H1 (cell line): ENCODE data around the gene ABITRAM. TPM values are rescaled to one million over a fixed set of nuclear protein-coding genes. Genes with fewer than 3 reads are reported as not detected.

ENCODE experiments used
- CTCF ChIA-PET: fragments of 300-600 bp; sonication (Branson Sonifier 250); formaldehyde crosslinking; loops from one replicate; lab custom pipeline; 2021; ENCODE audit not compliant: partially characterized antibody; lab: Charles Lee
- POLR2A ChIA-PET: fragments of 300-600 bp; sonication (Branson Sonifier 250); formaldehyde crosslinking; loops from one replicate; lab custom pipeline; 2021; ENCODE audit warnings: inconsistent platforms; ENCODE audit not compliant: partially characterized antibody; lab: Charles Lee
- DNase-seq, 2 experiments: peaks; one replicate each; pipeline versions ENCODE4 v3.0.0 to v3.0.0-alpha.2; 2010 to 2022; ENCODE audit warnings: low spot score in 2 of 2, low read depth in 1 of 2, mixed read lengths in 1 of 2
- FAIRE-seq: peaks from 2 replicates; lab custom pipeline; 2011; peaks lifted over from hg19 to GRCh38; lab: Jason Lieb, UNC
- H2AFZ ChIP-seq: 2 replicates; pipeline ENCODE4 v1.8.1; 2012; ENCODE audit warnings: low read length, inconsistent platforms
- H2AK5ac ChIP-seq: 2 replicates; pipeline ENCODE4 v1.6.1; 2013; ENCODE audit warnings: low read depth, low read length
- H2BK120ac ChIP-seq: replicated peaks from 2 replicates; pipeline ENCODE3; 2013; ENCODE audit warnings: low read depth, low read length, inconsistent platforms
- H2BK12ac ChIP-seq: 2 replicates; pipeline ENCODE4 v1.6.1; 2013; ENCODE audit warnings: low read depth, low read length
- H2BK15ac ChIP-seq: 2 replicates; pipeline ENCODE4 v1.6.1; 2013; ENCODE audit warnings: low read length
- H2BK20ac ChIP-seq: 2 replicates; pipeline ENCODE4 v1.6.1; 2013; ENCODE audit warnings: low read length
- H2BK5ac ChIP-seq: 2 replicates; pipeline ENCODE4 v1.6.1; 2013; ENCODE audit warnings: low read depth, low read length
- H3K14ac ChIP-seq: 2 replicates; pipeline ENCODE4 v1.6.1; 2013; ENCODE audit warnings: inconsistent platforms; ENCODE audit not compliant: insufficient read length
- H3K18ac ChIP-seq: 2 replicates; pipeline ENCODE4 v1.6.1; 2013; ENCODE audit warnings: low read length; ENCODE audit errors: extremely low read depth
- H3K23ac ChIP-seq: 2 replicates; pipeline ENCODE4 v1.6.1; 2013; ENCODE audit warnings: inconsistent platforms; ENCODE audit not compliant: insufficient read length
- H3K23me2 ChIP-seq: 2 replicates; pipeline ENCODE4 v1.6.1; 2013; ENCODE audit warnings: low read depth, low read length
- H3K27ac ChIP-seq: 2 replicates; pipeline ENCODE4 v1.6.1; 2011; ENCODE audit warnings: low read depth, low read length, inconsistent platforms
- H3K27me3 ChIP-seq, 4 experiments: replicated peaks in 1 of 4; 1 replicate in 1 of 4; 2 replicates in 3 of 4; pipeline versions ENCODE4 v1.6.1 to v1.8.1; 2011 to 2013; ENCODE audit warnings: low read length in 3 of 4, mild to moderate bottlenecking in 3 of 4, inconsistent platforms in 2 of 4, mixed read lengths in 2 of 4, moderate library complexity in 1 of 4; ENCODE audit not compliant: control insufficient read depth in 3 of 4, insufficient read depth in 3 of 4; ENCODE audit errors: extremely low read depth in 1 of 4
- H3K36me3 ChIP-seq, 4 experiments: 2 replicates each; pipeline versions ENCODE4 v1.6.1 to v1.8.1; 2011 to 2013; ENCODE audit warnings: mild to moderate bottlenecking in 4 of 4, low read length in 3 of 4, moderate library complexity in 2 of 4, control low read depth in 1 of 4, inconsistent platforms in 1 of 4; ENCODE audit not compliant: insufficient read depth in 4 of 4, control insufficient read depth in 2 of 4
- H3K4ac ChIP-seq: replicated peaks from 2 replicates; pipeline ENCODE3; 2013; ENCODE audit warnings: low read length, low read depth, mixed read lengths, inconsistent platforms; ENCODE audit not compliant: insufficient read length
- H3K4me1 ChIP-seq, 4 experiments: replicated peaks in 1 of 4; 1 replicate in 1 of 4; 2 replicates in 3 of 4; pipeline versions ENCODE4 v1.6.1 to v1.8.1; 2011 to 2013; ENCODE audit warnings: low read length in 3 of 4, inconsistent platforms in 2 of 4, mixed read lengths in 1 of 4; ENCODE audit not compliant: insufficient read depth in 4 of 4, control insufficient read depth in 3 of 4
- H3K4me2 ChIP-seq, 2 experiments: 2 replicates each; pipeline versions ENCODE4 v1.6.1 to v1.8.1; 2011 to 2013; ENCODE audit warnings: low read depth in 2 of 2, low read length in 2 of 2, control low read depth in 1 of 2, inconsistent platforms in 1 of 2, mild to moderate bottlenecking in 1 of 2; ENCODE audit not compliant: insufficient read depth in 1 of 2
- H3K4me3 ChIP-seq, 4 experiments: fragments of 200-600, 300-600 bp in 1 of 4; sonication (generic), shearing (Covaris generic), sonication (Bioruptor Twin) in 1 of 4; 2 replicates each; pipeline versions ENCODE4 v1.5.1 to v1.8.1; 2011 to 2016; ENCODE audit warnings: low read length in 4 of 4, low read depth in 3 of 4, control low read depth in 2 of 4, inconsistent platforms in 2 of 4, mild to moderate bottlenecking in 2 of 4, mixed read lengths in 1 of 4, moderate library complexity in 1 of 4; ENCODE audit not compliant: insufficient read depth in 2 of 4; ENCODE audit errors: extremely low read depth in 1 of 4
- H3K56ac ChIP-seq: replicated peaks from 2 replicates; pipeline ENCODE3; 2013; ENCODE audit warnings: low read depth, mild to moderate bottlenecking, mixed read lengths, low read length, inconsistent platforms; ENCODE audit not compliant: insufficient read length
- H3K79me1 ChIP-seq: 2 replicates; pipeline ENCODE4 v1.6.1; 2013; ENCODE audit warnings: low read depth, low read length, control low read depth
- H3K79me2 ChIP-seq, 2 experiments: 2 replicates each; pipeline versions ENCODE4 v1.6.1 to v1.8.1; 2012 to 2013; ENCODE audit warnings: low read length in 2 of 2, mild to moderate bottlenecking in 2 of 2, inconsistent platforms in 1 of 2; ENCODE audit not compliant: insufficient read depth in 2 of 2, control insufficient read depth in 1 of 2
- H3K9ac ChIP-seq, 4 experiments: replicated peaks in 1 of 4; 1 replicate in 1 of 4; 2 replicates in 3 of 4; pipeline versions ENCODE4 v1.6.1 to v1.8.1; 2011 to 2013; ENCODE audit warnings: low read depth in 3 of 4, low read length in 3 of 4, control low read depth in 2 of 4, mild to moderate bottlenecking in 2 of 4, moderate library complexity in 2 of 4, inconsistent platforms in 1 of 4; ENCODE audit errors: extremely low read depth in 1 of 4
- H3K9me3 ChIP-seq, 2 experiments: 2 replicates each; pipeline versions ENCODE4 v1.6.1 to v1.8.1; 2012 to 2013; ENCODE audit warnings: mild to moderate bottlenecking in 2 of 2, moderate library complexity in 2 of 2, control low read depth in 1 of 2, inconsistent platforms in 1 of 2, low read depth in 1 of 2, low read length in 1 of 2, mixed read lengths in 1 of 2; ENCODE audit not compliant: insufficient read depth in 2 of 2
- H4K20me1 ChIP-seq, 2 experiments: replicated peaks in 1 of 2; 2 replicates each; pipeline versions ENCODE3 to v1.8.1; 2011 to 2013; ENCODE audit warnings: inconsistent platforms in 2 of 2, low read length in 2 of 2, mild to moderate bottlenecking in 1 of 2; ENCODE audit not compliant: insufficient read depth in 2 of 2, control insufficient read depth in 1 of 2
- H4K5ac ChIP-seq: 2 replicates; pipeline ENCODE4 v1.6.1; 2013; ENCODE audit warnings: low read length, low read depth, mixed read lengths, inconsistent platforms; ENCODE audit not compliant: insufficient read length
- H4K8ac ChIP-seq: 2 replicates; pipeline ENCODE4 v1.8.0; 2013; ENCODE audit warnings: mild to moderate bottlenecking, moderate library complexity, low read length, inconsistent platforms; ENCODE audit not compliant: insufficient read depth; ENCODE audit errors: extremely low read depth
- H4K91ac ChIP-seq: replicated peaks from 2 replicates; pipeline ENCODE3; 2013; ENCODE audit warnings: low read length, mixed read lengths, inconsistent platforms; ENCODE audit not compliant: insufficient read length
- ASH2L ChIP-seq: fragments of 200-600, 300-600 bp; sonication (generic); IDR thresholded peaks from one replicate; pipeline ENCODE4 v1.7.1; 2017; ENCODE audit warnings: low read length
- ATF2 ChIP-seq: IDR thresholded peaks from 2 replicates; pipeline ENCODE4 v1.6.1; 2012; ENCODE audit warnings: low read length, inconsistent platforms
- ATF3 ChIP-seq: IDR thresholded peaks from 2 replicates; pipeline ENCODE4 v1.6.1; 2011; ENCODE audit warnings: low read depth, mild to moderate bottlenecking, low read length; ENCODE audit not compliant: insufficient read depth
- CHD1 ChIP-seq: IDR thresholded peaks from 2 replicates; pipeline ENCODE4 v1.6.1; 2012; ENCODE audit warnings: low read depth, low read length, improper control_type of control experiment
- EP300 ChIP-seq, 2 experiments: IDR thresholded peaks; 1 replicate in 1 of 2; 2 replicates in 1 of 2; pipeline ENCODE4 v1.6.1; 2011 to 2012; ENCODE audit warnings: low read depth in 2 of 2, low read length in 2 of 2, mild to moderate bottlenecking in 2 of 2, borderline replicate concordance in 1 of 2, inconsistent platforms in 1 of 2, moderate library complexity in 1 of 2
- EZH2 ChIP-seq: fragments of 200-600 bp; sonication (generic); IDR thresholded peaks from 2 replicates; pipeline ENCODE4 v1.7.1; 2012; ENCODE audit warnings: low read depth, mild to moderate bottlenecking, moderate library complexity, low read length, inconsistent platforms; ENCODE audit not compliant: severe bottlenecking
- JUND ChIP-seq: IDR thresholded peaks from 2 replicates; pipeline ENCODE4 v1.6.1; 2011; ENCODE audit warnings: mild to moderate bottlenecking, improper control_type of control experiment, low read length
- POLR2A ChIP-seq, 2 experiments: IDR thresholded peaks; 1 replicate in 1 of 2; 2 replicates in 1 of 2; pipeline ENCODE4 v1.6.1; 2011; ENCODE audit warnings: low read depth in 2 of 2, low read length in 2 of 2, mild to moderate bottlenecking in 2 of 2; ENCODE audit errors: control extremely low read depth in 1 of 2
- RAD21 ChIP-seq, 2 experiments: IDR thresholded peaks in 1 of 2; conservative IDR thresholded peaks in 1 of 2; 2 replicates each; pipeline ENCODE4 v1.6.1; 2011; ENCODE audit warnings: low read depth in 2 of 2, low read length in 2 of 2, improper control_type of control experiment in 1 of 2, inconsistent platforms in 1 of 2, mild to moderate bottlenecking in 1 of 2, moderate library complexity in 1 of 2
- RFX5 ChIP-seq: IDR thresholded peaks from 2 replicates; pipeline ENCODE4 v1.6.1; 2011; ENCODE audit warnings: low read depth, low read length, improper control_type of control experiment, borderline replicate concordance
- TAF7 ChIP-seq: optimal IDR thresholded peaks from 2 replicates; pipeline ENCODE3; 2011; ENCODE audit warnings: low read depth, mild to moderate bottlenecking, inconsistent platforms, low read length, moderate library complexity, borderline replicate concordance
- TCF12 ChIP-seq: IDR thresholded peaks from 2 replicates; pipeline ENCODE4 v1.6.1; 2011; ENCODE audit warnings: low read depth, mild to moderate bottlenecking, low read length
- TEAD4 ChIP-seq: IDR thresholded peaks from 2 replicates; pipeline ENCODE4 v1.6.1; 2012; ENCODE audit warnings: low read depth, low read length, inconsistent platforms, mixed read lengths
- polyA plus RNA-seq, 7 experiments: library from polyadenylated mRNA; depleted of rRNA in 3 of 7; stranded (reverse) in 5 of 7; unstranded in 2 of 7; fragments of >200 nt in 5 of 7; fragments of 200-250 nt in 2 of 7; gene quantifications; 1 replicate in 5 of 7; 2 replicates in 1 of 7; 4 replicates in 1 of 7; pipeline versions ENCODE4 v1.2.1 to v1.2.3, GENCODE V29; 2011 to 2013; ENCODE audit warnings: missing spikeins in 2 of 7, mixed read lengths in 2 of 7
- total RNA-seq: library from RNA; stranded (reverse); fragmentation: NEBNext Ultra II Directional; extraction: Animal tissue kit (Norgen Biotek cat#: 25700); gene quantifications from 2 replicates; pipeline ENCODE4 v1.2.1, GENCODE V29; 2021

The ABITRAM gene
- total and polyA plus RNA-seq, 2 of the 8 experiments (the other 6 are each of a cell fraction or from before 2014, with no cell fraction given) = 8.4 to 9.0 TPM

- peaks cover 0 to 4% of the 10 kb centered on the region in 2 experiments for H4K20me1 ChIP-seq
- no peak overlapping the region for H2BK120ac ChIP-seq
- no peak overlapping the region for H2BK12ac ChIP-seq
- no peaks in the 10 kb centered on the region for H3K79me2 ChIP-seq
- H3K27ac ChIP-seq = no peak overlapping the region
- H2AFZ ChIP-seq = no peak overlapping the region
- FAIRE-seq (no peak), DNase-seq (no peak)
- ChIA-PET CTCF (interaction anchor here (0.7 kb wide), 2 partner anchors 26 to 514 kb away, joined by 3 read pairs; no protein-coding TSS in a partner anchor), POLR2A (no interaction called here)
- H2BK15ac ChIP-seq = no peak overlapping the region
- H4K91ac ChIP-seq = no peak overlapping the region
- H3K4me2 ChIP-seq = no peak overlapping the region
- no peak overlapping the region for H4K8ac ChIP-seq
- no peak overlapping the region for H2BK5ac ChIP-seq
- H3K4me3 ChIP-seq = no peak overlapping the region
- no peaks in the 10 kb centered on the region for H3K4me1 ChIP-seq
- no peak overlapping the region for H4K5ac ChIP-seq
- H3K23ac ChIP-seq = no peak overlapping the region
- no peak overlapping the region for H3K56ac ChIP-seq
- peaks cover 2% of the 10 kb centered on the region; the same call in 1 of the 2 replicates for H3K23me2 ChIP-seq
- H3K4ac ChIP-seq = no peak overlapping the region
- H3K14ac ChIP-seq = no peak overlapping the region
- H3K27me3 ChIP-seq = no peaks in the 10 kb centered on the region
- no peak overlapping the region for H3K18ac ChIP-seq
- no peak overlapping the region for H2BK20ac ChIP-seq
- no peak overlapping the region for H3K9ac ChIP-seq
- peaks cover 18 to 44% (median 37%) of the 10 kb centered on the region in 4 experiments for H3K36me3 ChIP-seq
- H3K9me3 ChIP-seq = no peaks in the 10 kb centered on the region
- H3K79me1 ChIP-seq = no peaks in the 10 kb centered on the region
- no peak overlapping the region for H2AK5ac ChIP-seq
- no peak for TF ChIP-seq EP300 (IDR thresholded peaks at IDR 0.05; ENCODE audit: borderline replicate concordance in 1 of 2, low read depth in 2 of 2, low read length in 2 of 2)
- no peak for TF ChIP-seq ATF2
- TF ChIP-seq ASH2L = no peak
- no peak for TF ChIP-seq RFX5
- no peak for TF ChIP-seq JUND
- TF ChIP-seq TAF7 = no peak
- TF ChIP-seq ATF3 = no peak
- TF ChIP-seq POLR2A (IDR thresholded peaks at IDR 0.05; ENCODE audit: control extremely low read depth in 1 of 2, low read depth in 2 of 2, low read length in 2 of 2) = no peak
- no peak for TF ChIP-seq TCF12
- TF ChIP-seq EZH2 = no peak
- no peak for TF ChIP-seq CHD1
- TF ChIP-seq RAD21 (IDR thresholded peaks at IDR 0.05 in 1 of 2, conservative IDR thresholded peaks at IDR 0.05 in 1 of 2; ENCODE audit: low read depth in 2 of 2, low read length in 2 of 2) = no peak
- TF ChIP-seq TEAD4 = no peak
Observed at GRCh38 chr9:108924466-108924865, 9.7 kb upstream of the ABITRAM start.
